ENCODE data around the gene PIK3R5. TPM values are rescaled to one million over a fixed set of nuclear protein-coding genes. Genes with fewer than 3 reads are reported as not detected.

The PIK3R5 gene
- total RNA-seq, 1 experiment from 2014 or later: 2.5 TPM

- ATAC-seq: no peak
- intact Hi-C loops (cut with micrococcal nuclease): no loop called here
- Histone ChIP-seq H3K36me3 (ENCODE audit: control insufficient read depth in 1 of 2, insufficient read depth in 2 of 2, low read length in 2 of 2) (no peaks in the 10 kb centered on the region), H2AFZ (ENCODE audit: low read depth, low read length, poor library complexity, severe bottlenecking) (no peak overlapping the region), H4K20me1 (ENCODE audit: insufficient read depth) (no peaks in the 10 kb centered on the region), H3K27ac (ENCODE audit: low read depth, low read length) (no peak overlapping the region), H3K4me1 (ENCODE audit: control insufficient read depth in 1 of 2, insufficient read depth in 2 of 2, low read length in 2 of 2) (peaks cover 8 to 20% of the 10 kb centered on the region in 2 experiments), H3K4me3 (replicated peaks in 1 of 2; ENCODE audit: low read depth in 1 of 2, low read length in 2 of 2) (no peak overlapping the region), H3K9me3 (ENCODE audit: control insufficient read depth in 1 of 2, insufficient read depth in 1 of 2, low read depth in 1 of 2, low read length in 2 of 2) (no peaks in the 10 kb centered on the region), H3K4me2 (ENCODE audit: low read length) (no peak overlapping the region), H3K9ac (ENCODE audit: low read length) (no peak overlapping the region), H3K9me2 (ENCODE audit: insufficient read depth) (no peaks in the 10 kb centered on the region), H3K27me3 (ENCODE audit: insufficient read depth, low read length) (no peaks in the 10 kb centered on the region), H3K79me2 (ENCODE audit: insufficient read depth, low read length) (no peaks in the 10 kb centered on the region)
- RAD21 ChIA-PET (ENCODE audit: low non-redundant PET in 1 of 2, low total read pairs in 2 of 2, uncharacterized antibody in 2 of 2, unreplicated experiment in 2 of 2): no interaction called here
- no TSS peak for BruUV-seq (replicated peaks)
- CTCF ChIA-PET: no interaction called here
- DNase-seq (ENCODE audit: low read depth, low spot score): no peak
- TF ChIP-seq ZNF274 (IDR thresholded peaks at IDR 0.05; ENCODE audit: low read depth, low read length): no peak
- POLR2A ChIA-PET: no interaction called here
Observed at GRCh38 chr17:8910969-8911604, 54.4 kb downstream of the PIK3R5 start.

GRCh38 chr17:8909586-8910270 lies 55.8 kb downstream of the PIK3R5 start:
- Histone ChIP-seq H3K9me2 (ENCODE audit: insufficient read depth) (no peaks in the 10 kb centered on the region), H3K27me3 (ENCODE audit: insufficient read depth, low read length) (no peaks in the 10 kb centered on the region), H3K4me2 (ENCODE audit: low read length) (no peak overlapping the region), H3K79me2 (ENCODE audit: insufficient read depth, low read length) (no peaks in the 10 kb centered on the region), H4K20me1 (ENCODE audit: insufficient read depth) (no peaks in the 10 kb centered on the region), H3K9ac (ENCODE audit: low read length) (no peak overlapping the region), H3K4me1 (ENCODE audit: control insufficient read depth in 1 of 2, insufficient read depth in 2 of 2, low read length in 2 of 2) (peaks cover 0 to 8% of the 10 kb centered on the region in 2 experiments; a peak in 1 of 4 replicates), H3K27ac (ENCODE audit: low read depth, low read length) (no peak overlapping the region), H3K9me3 (ENCODE audit: control insufficient read depth in 1 of 2, insufficient read depth in 1 of 2, low read depth in 1 of 2, low read length in 2 of 2) (no peaks in the 10 kb centered on the region), H3K36me3 (ENCODE audit: control insufficient read depth in 1 of 2, insufficient read depth in 2 of 2, low read length in 2 of 2) (no peaks in the 10 kb centered on the region), H3K4me3 (replicated peaks in 1 of 2; ENCODE audit: low read depth in 1 of 2, low read length in 2 of 2) (no peak overlapping the region), H2AFZ (ENCODE audit: low read depth, low read length, poor library complexity, severe bottlenecking) (no peak overlapping the region)
- ChIA-PET CTCF (no interaction called here), POLR2A (no interaction called here), RAD21 (ENCODE audit: low non-redundant PET in 1 of 2, low total read pairs in 2 of 2, uncharacterized antibody in 2 of 2, unreplicated experiment in 2 of 2) (no interaction called here)
- BruUV-seq (replicated peaks): no TSS peak
- ATAC-seq: no peak
- no peak for DNase-seq (ENCODE audit: low read depth, low spot score)
- intact Hi-C loops (cut with micrococcal nuclease): no loop called here
- no peak for TF ChIP-seq RAD21 (IDR thresholded peaks at IDR 0.05; ENCODE audit: low read depth)
- TF ChIP-seq EZH2phosphoT487 (IDR thresholded peaks at IDR 0.05; ENCODE audit: borderline replicate concordance): no peak

All from HCT116 (cell line).